ENCODE data around the gene TMEM233. TPM values are rescaled to one million over a fixed set of nuclear protein-coding genes. Genes with fewer than 3 reads are reported as not detected.

TMEM233 gene
- total and polyA plus RNA-seq, 2 experiments from 2014 or later, result 0.24 to 0.71 TPM

GRCh38 chr12:119666900-119667576 lies 73.5 kb downstream of the TMEM233 start:
- H3K27me3 Mint-ChIP-seq (ENCODE audit: insufficient read depth, low read depth, poor library complexity), result peaks cover 3% of the 10 kb centered on the region
- DNase-seq (ENCODE audit: low spot score), result no peak
- Histone ChIP-seq H3K9me2 (ENCODE audit: insufficient read depth) (no peaks in the 10 kb centered on the region), H3K36me3 (ENCODE audit: insufficient read depth) (peaks cover 13% of the 10 kb centered on the region; the same call in 1 of the 2 replicates), H3F3A (replicated peaks; ENCODE audit: low read depth) (peaks cover 4% of the 10 kb centered on the region), H3K4me1 (ENCODE audit: insufficient read depth) (no peaks in the 10 kb centered on the region; the same call in 1 of the 2 replicates), H3K27me3 (ENCODE audit: insufficient read depth) (no peaks in the 10 kb centered on the region), H3K27ac (ENCODE audit: low read depth) (peak overlapping the region; percentile 76; the same call in 1 of the 2 replicates), H4K20me1 (replicated peaks; ENCODE audit: insufficient read depth) (peaks cover 12% of the 10 kb centered on the region; the same call in 1 of the 2 replicates), H2AFZ (peak overlapping the region; percentile 92), H3K4me2 (peak overlapping the region; percentile 76), H3K4me3 (peak overlapping the region; percentile 96), H3K79me2 (replicated peaks; ENCODE audit: insufficient read depth) (peaks cover 37% of the 10 kb centered on the region)
- no peak for TF ChIP-seq POLR2AphosphoS5 (IDR thresholded peaks at IDR 0.05; ENCODE audit: low read depth)
- TF ChIP-seq CREB1 (CRISPR knock-in tag; IDR thresholded peaks at IDR 0.05; ENCODE audit: low read depth), result no peak
- no peak for TF ChIP-seq STAT1 (IDR thresholded peaks at IDR 0.05; ENCODE audit: unreplicated experiment)
- TF ChIP-seq JUNB (IDR thresholded peaks at IDR 0.05; ENCODE audit: unreplicated experiment), result no peak
- H3K27ac Mint-ChIP-seq, result peak overlapping the region; percentile 93
- H3K36me3 Mint-ChIP-seq (ENCODE audit: low read depth), result peaks cover 27% of the 10 kb centered on the region
- H3K4me1 Mint-ChIP-seq, result peaks cover 10% of the 10 kb centered on the region
- H3K9me3 Mint-ChIP-seq, result no peaks in the 10 kb centered on the region
- H3K4me3 Mint-ChIP-seq, result peak overlapping the region; percentile 97
- peak; percentile 19 for ATAC-seq

GRCh38 chr12:119667577-119668323 lies 74.2 kb downstream of the TMEM233 start, which contains the start of gene PRKAB1:
TSS of gene PRKAB1 (plus strand) at chr12:119668133. CDS start at chr12:119668245, 112 bp downstream.
- peaks cover 3% of the 10 kb centered on the region for H3K27me3 Mint-ChIP-seq (ENCODE audit: insufficient read depth, low read depth, poor library complexity)
- H3K27ac Mint-ChIP-seq, result peak within 1 kb of the TSS; percentile 93
- peaks cover 37% of the 10 kb centered on the region for H3K79me2 ChIP-seq (replicated peaks; ENCODE audit: insufficient read depth)
- peak within 1 kb of the TSS; percentile 97 for H3K4me3 Mint-ChIP-seq
- H3K4me1 ChIP-seq (ENCODE audit: insufficient read depth), result no peaks in the 10 kb centered on the region; the same call in 1 of the 2 replicates
- peak; percentile 98 for ATAC-seq
- H4K20me1 ChIP-seq (replicated peaks; ENCODE audit: insufficient read depth), result peaks cover 19% of the 10 kb centered on the region; the same call in 1 of the 2 replicates
- H3K4me1 Mint-ChIP-seq, result peaks cover 10% of the 10 kb centered on the region
- peak within 1 kb of the TSS; percentile 98 for H2AFZ ChIP-seq
- H3F3A ChIP-seq (replicated peaks; ENCODE audit: low read depth), result peaks cover 4% of the 10 kb centered on the region
- H3K36me3 ChIP-seq (ENCODE audit: insufficient read depth), result peaks cover 20% of the 10 kb centered on the region
- peak; percentile 99 for DNase-seq (ENCODE audit: low spot score)
- H3K9me3 Mint-ChIP-seq, result no peaks in the 10 kb centered on the region
- peaks cover 34% of the 10 kb centered on the region for H3K36me3 Mint-ChIP-seq (ENCODE audit: low read depth)
- peak within 1 kb of the TSS; percentile 96 for H3K4me3 ChIP-seq
- H3K27ac ChIP-seq (ENCODE audit: low read depth), result peak within 1 kb of the TSS; percentile 99
- no peaks in the 10 kb centered on the region for H3K9me2 ChIP-seq (ENCODE audit: insufficient read depth)
- peak within 1 kb of the TSS; percentile 99 for H3K4me2 ChIP-seq
- no peaks in the 10 kb centered on the region for H3K27me3 ChIP-seq (ENCODE audit: insufficient read depth)
- TF ChIP-seq ZNF462 (CRISPR knock-in tag; IDR thresholded peaks at IDR 0.05), result no peak
- no peak for TF ChIP-seq EZH2phosphoT487 (IDR thresholded peaks at IDR 0.05; ENCODE audit: unreplicated experiment)
- peak; percentile 84 for TF ChIP-seq ETS1 (IDR thresholded peaks at IDR 0.05)
- TF ChIP-seq STAT1 (IDR thresholded peaks at IDR 0.05; ENCODE audit: unreplicated experiment), result no peak
- peak; percentile 71 to 80 for TF ChIP-seq CTCF (conservative IDR thresholded peaks at IDR 0.05; ENCODE audit: low read depth in 2 of 2)
- TF ChIP-seq JUNB (IDR thresholded peaks at IDR 0.05; ENCODE audit: unreplicated experiment), result no peak
- TF ChIP-seq NANOG (IDR thresholded peaks at IDR 0.05; ENCODE audit: borderline replicate concordance), result no peak
- TF ChIP-seq ZNF114 (CRISPR knock-in tag; IDR thresholded peaks at IDR 0.05), result no peak

All from GM23338 (cell line).